NCI-H82 (cell line): ENCODE measurements around the gene MPPED1.
A peak's percentile ranks its signal among the peaks of the same experiment; 100 is the strongest.

Experiments
- DNase-seq: peaks from one replicate; lab custom pipeline; 2025; lab: John Stamatoyannopoulos, UW

Gene MPPED1

GRCh38 chr22:43431808-43432554 lies 20.2 kb downstream of the MPPED1 start:
- no peak for DNase-seq

- no peak for DNase-seq
These were observed 21.1 kb downstream of the MPPED1 start for GRCh38 chr22:43432883-43433415.

- no peak for DNase-seq
These were observed 21.8 kb downstream of the MPPED1 start for GRCh38 chr22:43433451-43434274.

DNA sequence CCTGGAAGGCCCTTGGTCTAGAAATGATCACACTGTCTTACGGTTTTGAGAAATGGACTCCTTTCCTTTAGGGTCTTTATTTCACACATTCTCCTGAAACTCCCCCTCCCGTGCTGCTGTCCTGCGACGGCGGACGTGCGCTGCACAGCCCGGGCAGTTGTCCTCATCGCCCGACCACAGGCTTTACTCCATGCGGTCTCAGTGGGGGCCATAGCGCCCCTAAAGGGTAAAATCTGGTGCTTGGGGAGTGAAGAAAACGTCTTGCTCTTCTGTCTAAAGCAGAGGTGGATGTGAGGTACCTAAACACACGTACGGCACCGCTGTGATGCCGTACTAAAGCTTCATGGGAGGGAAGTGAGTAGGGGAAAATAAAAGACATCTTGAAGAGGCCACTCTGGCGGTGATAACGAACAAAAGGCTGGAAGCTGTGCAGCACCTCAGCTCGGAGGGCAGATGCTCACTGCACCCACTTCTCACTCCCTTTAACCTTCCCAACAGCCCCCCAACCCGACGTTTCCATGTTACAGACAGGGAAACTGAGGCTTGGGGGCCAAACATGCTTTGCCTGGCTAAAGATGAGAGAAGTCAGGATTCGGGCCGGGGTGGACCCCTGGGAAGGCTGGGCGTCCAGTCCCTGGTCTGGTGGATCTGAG lies 22.6 kb downstream of the MPPED1 start:
- no peak for DNase-seq

DNA sequence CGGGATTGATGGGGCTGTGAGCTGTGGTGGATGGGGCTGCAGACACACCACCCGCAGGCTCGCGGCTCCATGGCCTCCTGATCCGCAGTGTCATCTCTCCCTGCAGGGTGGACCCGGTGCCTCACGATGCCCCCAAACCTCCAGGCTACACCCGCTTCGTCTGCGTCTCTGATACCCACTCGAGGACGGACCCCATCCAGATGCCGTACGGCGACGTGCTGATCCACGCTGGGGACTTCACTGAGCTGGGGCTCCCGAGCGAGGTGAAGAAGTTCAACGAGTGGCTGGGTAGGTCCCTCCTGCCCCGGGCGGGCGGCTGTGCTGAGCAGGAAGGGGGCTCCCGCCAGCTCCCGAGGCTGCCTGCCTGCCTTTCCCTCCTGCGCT lies 23.1 kb downstream of the MPPED1 start:
- no peak for DNase-seq

GRCh38 chr22:43435851-43436811 lies 24.3 kb downstream of the MPPED1 start:
- DNase-seq: peak; percentile 50

DNA sequence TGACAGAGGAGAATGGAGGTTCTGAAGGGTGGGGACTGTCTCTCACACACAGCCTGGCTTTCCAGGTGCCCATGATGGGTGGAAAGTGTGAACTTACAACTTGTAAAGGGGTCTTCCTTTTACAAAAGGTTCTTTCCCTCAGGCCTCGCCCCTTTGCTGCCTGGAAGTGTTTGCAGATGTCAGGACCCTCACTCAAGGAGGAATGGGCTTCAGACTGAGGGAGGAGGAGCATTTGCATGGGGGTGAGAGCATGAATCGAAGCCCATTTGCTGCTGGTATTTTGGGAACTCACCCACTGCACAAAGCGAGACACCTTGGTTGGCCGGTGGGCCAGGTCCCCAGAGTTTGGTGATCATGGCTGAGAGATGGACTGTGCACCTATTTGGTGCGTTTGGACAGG lies 25.1 kb downstream of the MPPED1 start:
- DNase-seq: no peak

- no peak for DNase-seq
These were observed 26.2 kb downstream of the MPPED1 start for GRCh38 chr22:43437871-43438475.

GRCh38 chr22:43438666-43439347 lies 27.0 kb downstream of the MPPED1 start:
- DNase-seq: no peak

DNA sequence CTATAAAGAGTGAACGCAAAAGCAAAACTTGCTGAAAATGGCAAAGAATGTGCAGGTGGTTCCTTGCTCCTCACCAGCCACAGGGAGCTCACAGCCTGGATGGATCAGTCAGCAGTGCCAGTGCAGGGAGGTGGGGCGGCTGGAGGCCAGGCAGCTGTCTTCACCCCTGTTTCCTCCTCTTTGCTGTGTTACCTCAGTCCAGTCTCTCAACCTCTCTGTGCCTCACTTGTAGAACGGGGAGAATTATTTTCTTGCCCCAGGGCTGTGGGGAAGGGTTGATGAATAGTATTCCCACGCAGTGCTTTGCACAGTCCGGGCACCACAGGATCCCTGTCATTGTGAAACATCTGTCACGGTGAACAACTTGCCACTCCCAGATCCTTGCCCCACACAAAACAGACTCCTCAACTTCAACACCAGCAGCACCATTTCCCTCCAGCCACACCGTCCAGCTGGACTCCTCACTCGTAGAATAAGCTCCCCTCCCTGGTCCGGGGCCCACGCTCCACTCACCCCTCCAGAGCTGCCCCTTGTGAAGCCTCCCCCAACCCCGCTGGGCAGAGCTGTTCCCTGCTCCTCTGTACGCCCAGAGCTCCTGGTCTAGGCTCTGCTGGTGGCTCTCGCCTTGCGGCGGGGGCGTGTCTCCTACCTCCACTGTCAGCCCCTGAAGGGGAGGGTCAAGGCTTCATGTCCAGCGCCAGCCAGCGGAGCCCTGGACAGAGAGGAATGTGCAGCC lies 27.7 kb downstream of the MPPED1 start:
- DNase-seq: no peak

DNA sequence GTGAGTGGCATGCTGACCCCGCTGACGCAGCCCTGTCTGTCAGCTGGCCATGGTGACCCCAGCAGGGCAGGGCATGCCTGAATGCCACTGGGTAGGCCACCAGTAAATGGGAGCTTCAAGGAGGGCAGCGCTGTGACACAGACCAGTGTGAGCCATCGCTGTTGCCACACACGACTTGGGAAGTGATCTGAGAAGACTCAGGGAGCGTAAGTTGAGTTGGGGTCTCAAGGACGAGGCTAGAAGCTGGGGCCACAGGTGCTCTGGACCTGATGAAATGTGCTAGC lies 28.2 kb downstream of the MPPED1 start:
- no peak for DNase-seq

DNA sequence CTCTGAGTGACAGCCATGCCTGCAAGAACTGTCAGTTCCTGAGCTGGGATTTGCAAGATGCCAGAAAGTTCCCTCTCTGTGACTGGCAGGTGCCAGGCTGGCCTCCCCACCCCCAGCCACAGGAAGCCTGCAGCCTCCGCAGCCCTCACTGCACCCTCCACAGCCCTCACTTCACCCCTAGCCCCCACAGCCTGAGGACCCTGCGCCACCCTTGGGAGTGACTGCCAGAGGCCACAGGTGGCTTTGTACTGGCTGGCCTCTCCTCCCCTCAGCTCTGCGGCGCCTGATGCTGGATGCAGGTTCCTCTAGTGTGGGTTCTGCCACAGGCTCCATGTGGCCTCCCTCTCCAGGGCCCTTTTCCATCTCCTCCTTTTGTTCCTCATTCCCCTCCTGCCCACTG lies 28.7 kb downstream of the MPPED1 start:
- DNase-seq: no peak

DNA sequence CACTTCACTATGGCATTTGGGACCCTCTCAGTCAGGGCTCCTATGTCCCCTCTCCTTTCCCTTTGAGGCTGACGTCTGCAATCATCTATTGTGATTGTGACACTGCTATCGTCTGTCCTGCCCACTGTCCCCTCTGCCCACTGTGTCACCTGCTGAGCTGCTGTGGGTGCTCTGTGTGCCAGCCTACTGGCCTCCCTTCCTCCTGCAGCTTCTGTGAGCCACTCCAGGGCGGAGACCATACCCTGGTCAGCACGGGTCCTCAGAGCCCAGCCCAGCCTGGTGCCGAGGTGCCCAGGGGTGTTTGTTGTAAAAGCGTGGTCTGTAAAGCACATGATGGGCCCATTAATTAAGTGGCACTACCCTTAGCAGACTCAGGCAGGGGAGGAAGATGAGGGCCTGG lies 29.4 kb downstream of the MPPED1 start:
- DNase-seq: no peak

DNA sequence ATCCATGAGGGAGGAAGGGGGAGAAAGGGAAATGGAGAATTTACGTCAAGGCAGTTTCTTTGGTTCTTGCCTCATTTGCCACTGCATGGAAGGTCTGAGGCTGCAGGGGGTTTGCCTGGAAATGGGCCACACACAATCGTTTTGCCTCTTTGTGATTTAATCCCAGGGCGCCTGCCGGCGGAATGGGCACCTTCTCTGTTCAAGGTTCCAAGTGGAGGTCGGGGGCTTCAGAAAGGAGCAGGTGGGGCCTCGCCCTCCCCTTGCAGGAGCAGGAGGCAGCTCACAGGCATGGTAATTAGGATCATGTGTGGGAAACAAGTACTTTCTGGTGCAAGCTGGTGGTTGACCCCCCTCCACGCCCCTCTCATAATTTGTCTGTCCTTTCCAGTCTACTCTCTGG lies 29.9 kb downstream of the MPPED1 start:
- DNase-seq: no peak

DNA sequence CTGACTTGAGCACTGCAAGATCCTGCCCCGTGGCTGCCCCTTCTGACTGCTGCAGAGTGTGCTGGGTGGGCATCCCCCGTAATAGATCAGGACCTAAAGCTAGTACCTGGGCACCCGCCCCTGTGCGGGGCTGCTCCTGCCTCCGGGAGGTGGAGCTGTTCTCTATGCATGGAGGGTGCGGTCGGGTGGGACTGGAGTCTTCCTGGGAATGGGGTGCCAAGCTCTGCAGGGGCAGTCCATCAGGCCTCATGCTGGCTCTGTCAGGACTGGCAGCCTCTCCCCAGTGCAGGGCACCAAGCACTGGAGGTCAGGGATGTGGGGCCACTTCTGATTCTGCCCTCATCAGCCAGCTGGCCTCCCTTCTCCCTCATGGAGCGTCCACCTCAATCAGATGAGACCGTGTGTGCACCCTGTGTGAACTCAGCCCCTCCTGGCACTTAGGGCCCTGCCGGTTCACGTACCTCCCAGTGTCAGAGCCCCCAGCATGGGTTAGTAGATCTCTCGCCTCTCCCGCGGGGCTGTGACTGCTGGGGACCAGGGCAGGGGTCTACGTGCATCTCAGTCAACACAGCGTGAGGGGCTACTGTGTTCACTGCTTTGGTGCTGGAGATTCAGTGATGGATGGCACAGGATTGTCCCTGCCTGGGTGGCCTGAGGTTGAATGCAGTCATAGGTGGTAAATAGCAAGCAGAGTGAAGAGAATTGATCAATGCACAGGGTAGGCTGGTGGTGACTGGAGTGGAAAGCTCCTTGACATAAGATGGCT lies 30.8 kb downstream of the MPPED1 start:
- no peak for DNase-seq

DNA sequence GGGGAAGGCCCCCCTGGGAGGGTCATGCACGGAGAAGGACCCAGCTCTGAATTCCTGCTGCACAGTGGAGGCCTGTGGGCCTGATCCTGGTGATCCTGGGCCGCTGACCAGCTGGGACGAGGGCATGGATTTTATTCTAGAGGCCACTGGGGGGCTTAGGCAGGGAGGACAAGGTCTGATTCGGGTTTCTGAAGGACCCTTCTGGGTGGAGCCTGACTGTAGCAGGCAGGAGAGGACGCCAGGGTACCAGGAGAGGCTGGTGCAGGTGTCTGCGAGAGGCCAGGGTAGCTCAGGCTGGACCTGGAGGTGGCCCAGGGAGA lies 31.3 kb downstream of the MPPED1 start:
- no peak for DNase-seq

GRCh38 chr22:43446037-43446803 lies 34.4 kb downstream of the MPPED1 start:
- DNase-seq: no peak

GRCh38 chr22:43446916-43447315 lies 35.1 kb downstream of the MPPED1 start:
- no peak for DNase-seq

DNA sequence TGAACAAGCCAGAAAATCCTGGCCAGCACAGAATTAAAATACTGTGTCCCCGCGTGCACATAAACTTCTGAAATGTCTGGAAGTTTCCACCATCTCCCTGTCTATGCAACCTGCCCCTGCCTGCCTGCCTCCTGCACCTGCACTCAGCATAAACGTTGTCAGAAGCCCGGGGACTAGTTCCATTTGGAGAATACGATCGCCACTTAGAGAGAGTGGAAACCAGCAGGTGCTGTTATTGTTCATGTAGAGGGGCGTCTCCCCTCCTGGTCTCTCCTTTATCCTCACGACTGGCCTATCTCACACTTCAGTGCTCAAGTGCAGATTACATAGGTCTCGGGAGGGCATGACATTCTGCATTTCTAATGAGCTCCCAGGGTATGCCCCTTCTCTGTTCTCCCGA lies 35.6 kb downstream of the MPPED1 start:
- DNase-seq: peak; percentile 17
